ENCODE data around the gene ABCA9. TPM values are rescaled to one million over a fixed set of nuclear protein-coding genes. Genes with fewer than 3 reads are reported as not detected.

Gene ABCA9
- total RNA-seq, 1 donor from 2014 or later, result 0.13 TPM

GRCh38 chr17:69018687-69019086 lies 42.0 kb downstream of the ABCA9 start:
- TF ChIP-seq EZH2phosphoT487 (IDR thresholded peaks at IDR 0.05) (no peak), EZH2 (IDR thresholded peaks at IDR 0.05) (no peak)
- H3K36me3 ChIP-seq, result no peaks in the 10 kb centered on the region
- Mint-ChIP-seq H3K27me3 (ENCODE audit: insufficient read depth, low read depth) (no peaks in the 10 kb centered on the region), H3K4me3 (no peak overlapping the region), H3K36me3 (peaks cover 1% of the 10 kb centered on the region), H3K9me3 (no peaks in the 10 kb centered on the region), H3K4me1 (peaks cover 3% of the 10 kb centered on the region), H3K27ac (no peak overlapping the region)
- H3K4me1 ChIP-seq, result no peaks in the 10 kb centered on the region
- H3K9ac ChIP-seq, result no peak overlapping the region
- no peaks in the 10 kb centered on the region for H4K20me1 ChIP-seq (ENCODE audit: low read depth)
- DNase-seq (ENCODE audit: low spot score), result no peak
- no peaks in the 10 kb centered on the region for H3K9me3 ChIP-seq (ENCODE audit: low read depth)
- no peak overlapping the region for H3K4me3 ChIP-seq
- H3K79me2 ChIP-seq (ENCODE audit: low read depth), result no peaks in the 10 kb centered on the region
- no peaks in the 10 kb centered on the region for H3F3A ChIP-seq (ENCODE audit: low read depth)
- no peak overlapping the region for H3K27ac ChIP-seq
- H3K27me3 ChIP-seq, result no peaks in the 10 kb centered on the region
- no peak overlapping the region for H3K4me2 ChIP-seq
- no peak overlapping the region for H2AFZ ChIP-seq (replicated peaks)

DNA sequence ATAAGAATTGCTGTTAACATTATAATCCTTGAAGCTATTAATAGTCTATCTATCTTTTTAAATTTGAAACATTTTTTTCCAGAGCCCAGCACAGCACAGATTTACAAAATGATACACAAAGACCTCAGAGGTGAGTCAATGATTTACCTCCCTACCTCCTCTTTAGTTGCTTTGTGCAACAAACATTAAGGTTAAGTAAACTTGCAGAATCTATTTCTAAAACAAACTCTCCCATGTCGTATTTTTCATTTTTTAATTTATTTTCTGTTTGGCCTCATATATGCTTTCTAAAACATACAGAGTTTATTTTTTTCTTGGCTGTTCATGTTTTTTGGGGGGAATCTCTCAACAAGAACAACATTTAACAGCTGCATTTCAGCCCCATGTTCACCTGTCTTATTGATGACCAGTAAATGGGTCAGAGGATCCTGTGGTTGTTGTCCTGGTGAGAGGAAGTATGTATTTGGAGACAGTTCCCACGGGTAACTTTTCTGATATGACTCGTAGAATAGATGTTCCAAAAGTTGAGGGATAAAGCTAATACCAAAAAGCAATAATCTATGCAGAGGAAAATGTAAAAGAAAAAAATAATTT lies 42.6 kb downstream of the ABCA9 start:
- no peak overlapping the region for H3K9ac ChIP-seq
- Mint-ChIP-seq H3K4me1 (peaks cover 3% of the 10 kb centered on the region), H3K27ac (no peak overlapping the region), H3K4me3 (no peak overlapping the region), H3K27me3 (ENCODE audit: insufficient read depth, low read depth) (no peaks in the 10 kb centered on the region), H3K9me3 (no peaks in the 10 kb centered on the region), H3K36me3 (peaks cover 1% of the 10 kb centered on the region)
- no peak overlapping the region for H3K4me2 ChIP-seq
- H3K4me3 ChIP-seq, result no peak overlapping the region
- TF ChIP-seq CTCF (IDR thresholded peaks at IDR 0.05) (no peak), EZH2 (IDR thresholded peaks at IDR 0.05) (no peak), EZH2phosphoT487 (IDR thresholded peaks at IDR 0.05) (no peak)
- H3K4me1 ChIP-seq, result no peaks in the 10 kb centered on the region
- no peaks in the 10 kb centered on the region for H3K27me3 ChIP-seq
- H3F3A ChIP-seq (ENCODE audit: low read depth), result no peaks in the 10 kb centered on the region
- H3K9me3 ChIP-seq (ENCODE audit: low read depth), result no peaks in the 10 kb centered on the region
- DNase-seq (ENCODE audit: low spot score), result no peak
- H2AFZ ChIP-seq (replicated peaks), result no peak overlapping the region
- H4K20me1 ChIP-seq (ENCODE audit: low read depth), result no peaks in the 10 kb centered on the region
- no peak overlapping the region for H3K27ac ChIP-seq
- H3K36me3 ChIP-seq, result no peaks in the 10 kb centered on the region
- H3K79me2 ChIP-seq (ENCODE audit: low read depth), result no peaks in the 10 kb centered on the region

DNA sequence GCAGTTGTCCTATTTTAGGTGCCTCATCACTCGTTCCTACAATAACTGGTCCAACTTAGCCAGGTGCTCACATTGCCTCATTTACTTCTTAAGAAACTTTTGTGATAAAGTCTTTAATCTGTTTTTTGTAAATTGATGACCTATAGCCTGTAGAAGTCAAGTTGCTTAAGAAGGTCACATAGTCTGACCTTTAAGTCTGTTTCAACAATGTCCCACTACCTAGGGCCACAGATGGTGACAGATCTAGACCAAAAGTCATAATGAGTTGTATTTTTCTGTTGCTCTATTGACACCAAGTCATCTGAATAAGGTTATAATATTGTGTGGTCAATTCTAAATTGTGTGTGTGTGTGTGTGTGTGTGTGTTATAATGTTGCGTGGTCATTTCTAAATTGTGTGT lies 45.1 kb downstream of the ABCA9 start:
- Histone ChIP-seq H3K27ac (no peak overlapping the region), H3K9me3 (ENCODE audit: low read depth) (no peaks in the 10 kb centered on the region), H3K4me1 (no peaks in the 10 kb centered on the region), H3K4me2 (no peak overlapping the region), H2AFZ (replicated peaks) (no peak overlapping the region), H3K4me3 (no peak overlapping the region), H3K36me3 (no peaks in the 10 kb centered on the region), H4K20me1 (ENCODE audit: low read depth) (no peaks in the 10 kb centered on the region), H3K27me3 (no peaks in the 10 kb centered on the region), H3K9ac (no peak overlapping the region), H3F3A (ENCODE audit: low read depth) (no peaks in the 10 kb centered on the region), H3K79me2 (ENCODE audit: low read depth) (no peaks in the 10 kb centered on the region)
- no peak for TF ChIP-seq CTCF (IDR thresholded peaks at IDR 0.05)
- TF ChIP-seq EZH2phosphoT487 (IDR thresholded peaks at IDR 0.05), result no peak
- TF ChIP-seq EZH2 (IDR thresholded peaks at IDR 0.05), result no peak
- Mint-ChIP-seq H3K4me1 (peaks cover 3% of the 10 kb centered on the region), H3K9me3 (no peaks in the 10 kb centered on the region), H3K27me3 (ENCODE audit: insufficient read depth, low read depth) (no peaks in the 10 kb centered on the region), H3K27ac (no peak overlapping the region), H3K4me3 (no peak overlapping the region), H3K36me3 (no peaks in the 10 kb centered on the region)
- no peak for DNase-seq (ENCODE audit: low spot score)

GRCh38 chr17:69012895-69013805 lies 47.6 kb downstream of the ABCA9 start:
- no peak overlapping the region for H3K4me3 Mint-ChIP-seq
- no peaks in the 10 kb centered on the region for H3K79me2 ChIP-seq (ENCODE audit: low read depth)
- H3K27ac Mint-ChIP-seq, result no peak overlapping the region
- no peaks in the 10 kb centered on the region for H3K36me3 ChIP-seq
- no peak overlapping the region for H2AFZ ChIP-seq (replicated peaks)
- H3K9me3 Mint-ChIP-seq, result no peaks in the 10 kb centered on the region
- H3K4me3 ChIP-seq, result no peak overlapping the region
- H3F3A ChIP-seq (ENCODE audit: low read depth), result no peaks in the 10 kb centered on the region
- no peak overlapping the region for H3K9ac ChIP-seq
- H3K27ac ChIP-seq, result no peak overlapping the region
- no peaks in the 10 kb centered on the region for H4K20me1 ChIP-seq (ENCODE audit: low read depth)
- peaks cover 3% of the 10 kb centered on the region for H3K4me1 Mint-ChIP-seq
- no peaks in the 10 kb centered on the region for H3K27me3 Mint-ChIP-seq (ENCODE audit: insufficient read depth, low read depth)
- H3K27me3 ChIP-seq, result no peaks in the 10 kb centered on the region
- no peaks in the 10 kb centered on the region for H3K9me3 ChIP-seq (ENCODE audit: low read depth)
- no peak overlapping the region for H3K4me2 ChIP-seq
- TF ChIP-seq EZH2phosphoT487 (IDR thresholded peaks at IDR 0.05) (no peak), EZH2 (IDR thresholded peaks at IDR 0.05) (no peak), CTCF (IDR thresholded peaks at IDR 0.05) (no peak)
- no peaks in the 10 kb centered on the region for H3K36me3 Mint-ChIP-seq
- no peaks in the 10 kb centered on the region for H3K4me1 ChIP-seq
- DNase-seq (ENCODE audit: low spot score), result no peak
